B cell (primary cell): Measurements from ENCODE around the gene PDP2. TPM values are rescaled to one million over a fixed set of nuclear protein-coding genes. Genes with fewer than 3 reads are reported as not detected.

Experiments
- ATAC-seq: fragments of 200-7000 bp; cut with Tn5 transposase; one replicate; pipeline ENCODE4 v1.10.0; 2021; ENCODE audit warnings: low read depth, mild to moderate bottlenecking, moderate number of reproducible peaks, moderate library complexity
- CTCF ChIA-PET: fragments of 350-600 bp; sonication (Branson Sonifier 250); formaldehyde crosslinking; loops from one replicate; lab custom pipeline; 2021; ENCODE audit warnings: antibody characterized with exemption, inconsistent platforms; lab: Charles Lee
- POLR2A ChIA-PET: fragments of 350-600 bp; sonication (Branson Sonifier 250); formaldehyde crosslinking; loops from one replicate; lab custom pipeline; 2021; ENCODE audit warnings: antibody characterized with exemption; lab: Charles Lee
- DNase-seq: peaks from one replicate; pipeline ENCODE4 v3.0.0; 2013
- H2AFZ ChIP-seq: 2 replicates; pipeline ENCODE4 v1.6.1; 2012; ENCODE audit warnings: mild to moderate bottlenecking, low read depth, low read length; ENCODE audit not compliant: insufficient read depth, poor library complexity, severe bottlenecking
- H3K27ac ChIP-seq, 2 donors: 1 replicate in 1 of 2; 2 replicates in 1 of 2; pipeline ENCODE4 v1.5.1; 2012 to 2013; ENCODE audit warnings: low read length in 2 of 2, mild to moderate bottlenecking in 2 of 2, moderate library complexity in 1 of 2
- H3K27me3 ChIP-seq, 4 experiments: fragments of 200-600 bp in 1 of 4; sonication (generic) in 1 of 4; replicated peaks in 1 of 4; 1 replicate in 2 of 4; 2 replicates in 2 of 4; pipeline versions ENCODE4 v1.6.1 to v1.7.0; 2013 to 2016; ENCODE audit warnings: low read length in 3 of 4, mild to moderate bottlenecking in 2 of 4, mixed read lengths in 1 of 4, moderate library complexity in 1 of 4; ENCODE audit not compliant: insufficient read depth in 4 of 4, control insufficient read depth in 3 of 4; ENCODE audit errors: control extremely low read depth in 1 of 4
- H3K36me3 ChIP-seq, 2 experiments: replicated peaks in 1 of 2; 1 replicate in 1 of 2; 2 replicates in 1 of 2; pipeline versions ENCODE4 v1.6.1 to v1.7.1; 2013; ENCODE audit warnings: low read length in 1 of 2; ENCODE audit not compliant: insufficient read depth in 2 of 2, control insufficient read depth in 1 of 2; ENCODE audit errors: control extremely low read depth in 1 of 2, extremely low read depth in 1 of 2
- H3K4me1 ChIP-seq, 2 donors: fragments of 200-600 bp in 1 of 2; sonication (generic) in 1 of 2; 1 replicate in 1 of 2; 2 replicates in 1 of 2; pipeline versions ENCODE4 v1.5.1 to v1.6.1; 2013 to 2017; ENCODE audit warnings: low read length in 2 of 2; ENCODE audit not compliant: control insufficient read depth in 2 of 2, insufficient read depth in 2 of 2
- H3K4me2 ChIP-seq: replicated peaks from 2 replicates; pipeline ENCODE3; 2012; ENCODE audit warnings: mild to moderate bottlenecking, low read depth, low read length; ENCODE audit not compliant: poor library complexity, severe bottlenecking
- H3K4me3 ChIP-seq, 5 experiments: fragments of 200-600 bp in 1 of 5; sonication (generic) in 1 of 5; 1 replicate in 3 of 5; 2 replicates in 2 of 5; pipeline versions ENCODE4 v1.5.1 to v1.7.0; 2011 to 2016; ENCODE audit warnings: low read length in 4 of 5, mild to moderate bottlenecking in 4 of 5, low read depth in 2 of 5, control low read depth in 1 of 5, moderate library complexity in 1 of 5; ENCODE audit not compliant: insufficient read depth in 1 of 5; ENCODE audit errors: control extremely low read depth in 1 of 5, extremely low read depth in 1 of 5
- H3K79me2 ChIP-seq: fragments of 200-600 bp; sonication (generic); one replicate; pipeline ENCODE4 v1.6.0; 2016; ENCODE audit warnings: low read length; ENCODE audit not compliant: control insufficient read depth, insufficient read depth
- H3K9ac ChIP-seq: fragments of 200-600 bp; sonication (generic); 2 replicates; pipeline ENCODE4 v1.6.1; 2017; ENCODE audit warnings: mild to moderate bottlenecking, low read length, moderate library complexity
- H3K9me3 ChIP-seq, 3 donors: one replicate each; pipeline versions ENCODE4 v1.6.1 to v1.7.1; 2013; ENCODE audit warnings: low read length in 2 of 3; ENCODE audit not compliant: control insufficient read depth in 2 of 3, insufficient read depth in 1 of 3; ENCODE audit errors: control extremely low read depth in 1 of 3
- H4K20me1 ChIP-seq: 2 replicates; pipeline ENCODE4 v1.6.0; 2012; ENCODE audit warnings: mild to moderate bottlenecking, low read length; ENCODE audit not compliant: insufficient read depth, control insufficient read depth, poor library complexity, severe bottlenecking
- H3K27ac Mint-ChIP-seq: one replicate; pipeline ENCODE4 v1.8.0; 2021; ENCODE audit warnings: mixed read lengths
- H3K27me3 Mint-ChIP-seq: one replicate; pipeline ENCODE4 v1.8.0; 2021; ENCODE audit warnings: mixed read lengths
- H3K4me1 Mint-ChIP-seq: one replicate; pipeline ENCODE4 v1.8.0; 2021; ENCODE audit warnings: mixed read lengths
- H3K4me3 Mint-ChIP-seq: one replicate; pipeline ENCODE4 v1.8.0; 2021; ENCODE audit warnings: mixed read lengths
- H3K9me3 Mint-ChIP-seq: one replicate; pipeline ENCODE4 v1.8.0; 2022; ENCODE audit warnings: mixed read lengths; ENCODE audit not compliant: insufficient read depth
- CTCF ChIP-seq: fragments of 200-600 bp; IDR thresholded peaks from one replicate; pipeline ENCODE4 v1.8.0; 2022; ENCODE audit warnings: antibody characterized with exemption, mild to moderate bottlenecking
- EZH2 ChIP-seq: IDR thresholded peaks from 2 replicates; pipeline ENCODE4 v1.6.1; 2012; ENCODE audit warnings: borderline replicate concordance, low read depth, mild to moderate bottlenecking, moderate library complexity, low read length; ENCODE audit not compliant: insufficient read depth, poor library complexity, severe bottlenecking
- WGBS: methylation state at CpG from one replicate; pipeline ENCODE4 v1.1.5; 2013; ENCODE audit warnings: missing lambda C conversion rate; ENCODE audit not compliant: insufficient coverage; 5-methylcytosine and 5-hydroxymethylcytosine counted together
- intact Hi-C: fragments of 100-400 bp; cut with micrococcal nuclease; formaldehyde crosslinking; loops from one replicate; pipeline ENCODE4 v1.10.0; 2022
- polyA plus RNA-seq: library from polyadenylated mRNA; depleted of rRNA; stranded (reverse); fragments of >200 nt; gene quantifications from 2 replicates; pipeline ENCODE4 v1.2.3, GENCODE V29; 2012
- total RNA-seq, 2 donors: library from RNA; stranded (reverse); fragments of 120-200 nt in 1 of 2; gene quantifications; 1 replicate in 1 of 2; 2 replicates in 1 of 2; pipeline versions ENCODE4 v1.2.3 to v1.2.4, GENCODE V29; 2013 to 2022

PDP2 gene
- total and polyA plus RNA-seq, 2 donors (not counting 1 experiment from before 2014, with no cell fraction given), result 1.9 to 18.7 TPM

GRCh38 chr16:66881964-66882508, 1.7 kb downstream of the PDP2 start:
- Histone ChIP-seq H3K36me3 (peaks cover 0 to 16% of the 10 kb centered on the region in 2 experiments), H3K4me3 (no peak overlapping the region), H3K9me3 (no peaks in the 10 kb centered on the region), H3K27me3 (no peaks in the 10 kb centered on the region), H4K20me1 (no peaks in the 10 kb centered on the region), H3K9ac (no peak overlapping the region), H3K4me2 (no peak overlapping the region), H3K27ac (no peak overlapping the region), H2AFZ (no peak overlapping the region), H3K4me1 (peaks cover 4 to 16% of the 10 kb centered on the region in 2 donors), H3K79me2 (peaks cover 12% of the 10 kb centered on the region)
- ChIA-PET CTCF (interaction anchor here (0.9 to 3.1 kb wide), 5 partner anchors 9 to 476 kb away, joined by 4 to 28 read pairs (median 10); partner anchors contain the start of gene NAE1), POLR2A (no interaction called here)
- TF ChIP-seq EZH2, result no peak
- no peak for TF ChIP-seq CTCF
- intact Hi-C loops, result loop anchor here (2.0 to 5.0 kb wide), 2 partner anchors 50 to 51 kb away; partner anchors contain the start of genes CIAO2B and NAE1
- no peak for ATAC-seq
- peak overlapping the region; percentile 57 for H3K4me3 Mint-ChIP-seq
- H3K27me3 Mint-ChIP-seq, result no peaks in the 10 kb centered on the region
- H3K4me1 Mint-ChIP-seq, result peaks cover 17% of the 10 kb centered on the region
- no peak for DNase-seq
- no peak overlapping the region for H3K27ac Mint-ChIP-seq
- no peaks in the 10 kb centered on the region for H3K9me3 Mint-ChIP-seq
- WGBS, result 96% methylated on average over 2 of the region's 8 CpGs

GRCh38 chr16:66882702-66883101, 2.4 kb downstream of the PDP2 start:
- no peak for ATAC-seq
- H3K27me3 Mint-ChIP-seq, result no peaks in the 10 kb centered on the region
- Histone ChIP-seq H3K4me2 (no peak overlapping the region), H3K4me1 (peaks cover 4 to 16% of the 10 kb centered on the region in 2 donors), H3K36me3 (peaks cover 0 to 21% of the 10 kb centered on the region in 2 experiments), H3K27me3 (no peaks in the 10 kb centered on the region), H2AFZ (no peak overlapping the region), H4K20me1 (no peaks in the 10 kb centered on the region), H3K27ac (no peak overlapping the region), H3K9ac (no peak overlapping the region), H3K4me3 (no peak overlapping the region), H3K9me3 (no peaks in the 10 kb centered on the region), H3K79me2 (peaks cover 12% of the 10 kb centered on the region)
- CTCF ChIA-PET, result interaction anchor here (1.5 to 3.1 kb wide), 3 partner anchors 10 to 52 kb away, joined by 10 to 28 read pairs (median 15); partner anchors contain the start of gene NAE1
- no peaks in the 10 kb centered on the region for H3K9me3 Mint-ChIP-seq
- POLR2A ChIA-PET, result no interaction called here
- DNase-seq, result no peak
- TF ChIP-seq CTCF (no peak), EZH2 (no peak)
- no peak overlapping the region for H3K4me3 Mint-ChIP-seq
- intact Hi-C loops, result loop anchor here (5.0 kb wide), 1 partner anchor 50 kb away; the partner anchor contains the start of gene CIAO2B
- H3K27ac Mint-ChIP-seq, result no peak overlapping the region
- H3K4me1 Mint-ChIP-seq, result peaks cover 17% of the 10 kb centered on the region
- WGBS, result 100% methylated on average over 1 of the region's 3 CpGs
